Measurements from ENCODE around the gene THSD4. TPM values are rescaled to one million over a fixed set of nuclear protein-coding genes. Genes with fewer than 3 reads are reported as not detected.
"Not testable (repeated sequence)": the region's sequence is repeated elsewhere in the genome, so short reads cannot be mapped to it uniquely, and the experiment has no call there.

The THSD4 gene
- total and polyA plus RNA-seq, 8 donors, result 15.7 to 43.3 (median 19.1) TPM

- Histone ChIP-seq H3K27me3 (no peaks in the 10 kb centered on the region), H3K4me3 (no peak overlapping the region), H3K27ac (no peak overlapping the region), H3K36me3 (no peaks in the 10 kb centered on the region), H3K9me3 (peaks cover 0 to 18% of the 10 kb centered on the region in 2 donors), H3K4me1 (no peaks in the 10 kb centered on the region)
- no peak for ATAC-seq
- TF ChIP-seq CTCF (IDR thresholded peaks at IDR 0.05), result no peak
- intact Hi-C loops (cut with DNase I), result no loop called here
- DNase-seq, result no peak
Measured at GRCh38 chr15:71171195-71171594, 55.9 kb downstream of the THSD4 start.

- ATAC-seq; DNase-seq; H3K27ac ChIP-seq; intact Hi-C loops (cut with DNase I); H3K4me3 ChIP-seq; H3K4me1 ChIP-seq; H3K27me3 ChIP-seq; H3K36me3 ChIP-seq: not testable (repeated sequence)
- H3K9me3 ChIP-seq, result peaks cover 0 to 18% of the 10 kb centered on the region in 2 donors
Measured at GRCh38 chr15:71174360-71174759, 59.1 kb downstream of the THSD4 start.

- no peak for TF ChIP-seq CTCF (IDR thresholded peaks at IDR 0.05)
- Histone ChIP-seq H3K4me3 (no peak overlapping the region), H3K36me3 (no peaks in the 10 kb centered on the region), H3K27me3 (no peaks in the 10 kb centered on the region), H3K9me3 (no peaks in the 10 kb centered on the region), H3K27ac (no peak overlapping the region), H3K4me1 (no peaks in the 10 kb centered on the region)
- no peak for ATAC-seq
- DNase-seq, result no peak
- intact Hi-C loops (cut with DNase I), result no loop called here
Measured at GRCh38 chr15:71180986-71181853, 65.9 kb downstream of the THSD4 start.

- DNase-seq (no peak), ATAC-seq (no peak)
- no peaks in the 10 kb centered on the region for H3K9me3 ChIP-seq
- H3K27me3 ChIP-seq, result no peaks in the 10 kb centered on the region
- intact Hi-C loops (cut with DNase I), result no loop called here
- no peaks in the 10 kb centered on the region for H3K36me3 ChIP-seq
- no peaks in the 10 kb centered on the region for H3K4me1 ChIP-seq
- TF ChIP-seq CTCF (IDR thresholded peaks at IDR 0.05), result no peak
- H3K4me3 ChIP-seq, result no peak overlapping the region
- H3K27ac ChIP-seq, result no peak overlapping the region
Measured at GRCh38 chr15:71182522-71182921, 67.3 kb downstream of the THSD4 start.

GRCh38 chr15:71183063-71183462 is 67.8 kb downstream of the THSD4 start:
- Histone ChIP-seq H3K36me3 (no peaks in the 10 kb centered on the region), H3K27me3 (no peaks in the 10 kb centered on the region), H3K4me1 (no peaks in the 10 kb centered on the region), H3K27ac (no peak overlapping the region), H3K4me3 (no peak overlapping the region), H3K9me3 (no peaks in the 10 kb centered on the region)
- intact Hi-C loops (cut with DNase I), result no loop called here
- TF ChIP-seq CTCF (IDR thresholded peaks at IDR 0.05), result no peak
- ATAC-seq (no peak), DNase-seq (no peak)
